ENCODE results near the gene LRMDA.

The LRMDA gene

DNA sequence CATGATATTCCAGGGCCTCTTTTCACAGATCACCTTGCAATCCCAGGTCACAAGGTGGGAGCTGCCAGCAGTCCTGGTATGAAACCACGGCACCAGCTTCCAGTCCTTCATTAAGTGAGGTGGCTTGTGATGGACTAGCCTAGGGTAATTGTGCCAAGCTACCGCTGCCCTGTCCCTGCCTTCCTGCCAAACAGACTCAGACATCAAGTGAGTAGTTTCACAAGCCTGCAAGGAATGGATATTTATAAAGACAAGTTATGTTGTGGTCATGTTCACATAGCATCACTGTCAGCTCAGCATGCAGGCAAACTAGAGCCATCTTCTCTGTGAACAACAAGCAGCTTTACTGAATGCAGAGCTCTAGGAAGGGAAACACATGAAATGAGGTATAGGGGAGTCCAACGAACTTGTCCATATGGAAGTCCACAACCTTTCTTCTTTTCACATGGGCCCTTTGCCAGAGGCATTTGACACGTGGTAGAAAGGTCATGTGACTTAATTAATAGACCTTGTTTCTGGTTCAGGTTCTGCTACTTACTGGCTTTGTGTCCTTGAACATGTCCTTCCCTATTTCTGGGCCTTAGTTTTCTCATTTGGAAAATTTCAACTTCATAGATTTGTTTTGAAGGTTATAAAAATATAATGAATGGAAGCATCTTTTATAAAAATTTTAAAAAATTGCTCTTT is 1145.0 kb downstream of the LRMDA start:
- Histone ChIP-seq H3K27ac (ENCODE audit: extremely low read depth, low read depth, low read length) (no peak overlapping the region), H3K4me1 (ENCODE audit: control insufficient read depth, insufficient read depth, low read length) (no peaks in the 10 kb centered on the region), H3K36me3 (ENCODE audit: control insufficient read depth in 2 of 2, insufficient read depth in 1 of 2, low read length in 2 of 2) (no peaks in the 10 kb centered on the region), H3K9me3 (ENCODE audit: control insufficient read depth, insufficient read depth, low read depth, low read length) (no peaks in the 10 kb centered on the region), H3K4me3 (ENCODE audit: low read depth, low read length) (no peak overlapping the region)
- TF ChIP-seq ZNF169 (tag by site-specific recombination; IDR thresholded peaks at IDR 0.05) (no peak), ZNF292 (tag by site-specific recombination; IDR thresholded peaks at IDR 0.05; ENCODE audit: borderline replicate concordance, low read depth) (no peak), ZXDB (tag by site-specific recombination; IDR thresholded peaks at IDR 0.05) (no peak), MYNN (tag by site-specific recombination; IDR thresholded peaks at IDR 0.05; ENCODE audit: borderline replicate concordance) (no peak), PRDM1 (tag by site-specific recombination; IDR thresholded peaks at IDR 0.05) (no peak), GLIS2 (tag by site-specific recombination; IDR thresholded peaks at IDR 0.05) (no peak), ZNF2 (tag by site-specific recombination; IDR thresholded peaks at IDR 0.05) (no peak), ZNF157 (tag by site-specific recombination; IDR thresholded peaks at IDR 0.05) (no peak), ZBTB26 (tag by site-specific recombination; optimal IDR thresholded peaks at IDR 0.05) (no peak), ZNF133 (tag by site-specific recombination; IDR thresholded peaks at IDR 0.05) (no peak), ZNF48 (tag by site-specific recombination; IDR thresholded peaks at IDR 0.05) (no peak)
- ChIA-PET CTCF (no interaction called here), POLR2A (no interaction called here)

DNA sequence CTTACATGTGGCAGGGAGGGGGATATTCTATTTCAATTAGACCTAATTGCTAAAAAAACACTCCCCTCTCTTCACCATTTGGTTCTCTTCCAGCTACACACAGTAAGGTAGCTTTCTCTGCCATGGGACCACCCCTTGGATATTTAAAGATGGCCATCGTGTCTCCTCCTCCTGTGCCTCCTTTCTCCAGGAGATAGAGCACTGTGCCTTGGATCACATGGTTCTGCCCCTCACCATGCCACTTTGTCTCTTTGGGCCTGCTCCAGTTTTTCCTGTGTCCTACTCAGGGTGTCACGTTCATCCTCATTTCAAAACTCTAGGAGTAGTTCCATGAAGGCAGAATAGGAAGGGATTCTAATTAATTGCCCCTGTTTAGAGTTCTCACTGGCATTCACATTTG is 1146.0 kb downstream of the LRMDA start:
- Histone ChIP-seq H3K9me3 (ENCODE audit: control insufficient read depth, insufficient read depth, low read depth, low read length) (no peaks in the 10 kb centered on the region), H3K27ac (ENCODE audit: extremely low read depth, low read depth, low read length) (no peak overlapping the region), H3K36me3 (ENCODE audit: control insufficient read depth in 2 of 2, insufficient read depth in 1 of 2, low read length in 2 of 2) (no peaks in the 10 kb centered on the region), H3K4me3 (ENCODE audit: low read depth, low read length) (no peak overlapping the region), H3K4me1 (ENCODE audit: control insufficient read depth, insufficient read depth, low read length) (no peaks in the 10 kb centered on the region)
- ChIA-PET POLR2A (no interaction called here), CTCF (no interaction called here)
- peak; percentile 99 for TF ChIP-seq ZNF530 (tag by site-specific recombination; IDR thresholded peaks at IDR 0.05; ENCODE audit: low read depth)
- no peak for TF ChIP-seq ZNF449 (tag by site-specific recombination; IDR thresholded peaks at IDR 0.05)

DNA sequence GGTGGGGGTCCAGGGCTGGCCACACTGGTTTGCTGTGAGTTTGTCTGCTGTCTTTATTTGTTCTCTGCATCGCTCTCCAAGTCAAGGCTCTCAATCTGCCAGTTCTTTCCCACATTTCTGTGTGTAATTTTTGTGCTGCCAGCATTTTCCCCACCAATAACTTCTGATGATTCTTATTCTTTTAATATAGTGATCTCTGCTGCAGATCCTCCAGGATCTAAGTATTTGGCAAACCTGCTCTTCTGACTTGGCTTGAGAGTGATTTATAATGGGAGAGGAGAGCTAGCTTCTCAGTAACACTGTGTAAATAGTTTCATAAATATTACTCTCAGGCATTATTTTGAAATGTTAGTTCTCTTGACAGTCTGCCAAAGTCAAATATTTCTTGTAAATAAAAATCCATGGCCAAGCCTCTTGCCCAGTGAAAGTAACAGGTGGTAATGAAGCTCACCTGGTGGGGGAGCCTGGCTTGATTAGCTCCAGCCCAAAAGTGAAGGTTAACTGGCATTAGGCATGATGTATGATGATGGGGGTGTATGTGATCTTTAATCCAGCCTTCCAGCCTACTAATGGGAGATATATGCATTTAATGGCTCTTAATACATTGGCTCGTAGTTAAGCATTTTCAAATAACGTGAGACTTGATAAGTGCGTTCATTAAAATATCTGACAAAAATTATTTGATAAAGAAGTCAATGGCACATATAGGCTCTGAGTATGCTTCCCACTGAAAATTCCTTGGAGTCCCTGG is 1150.3 kb downstream of the LRMDA start:
- H3K4me3 ChIP-seq (ENCODE audit: low read depth, low read length): no peak overlapping the region
- no peak overlapping the region for H3K27ac ChIP-seq (ENCODE audit: extremely low read depth, low read depth, low read length)
- ChIA-PET POLR2A (no interaction called here), CTCF (interaction anchor here (0.7 kb wide), 1 partner anchor 875 kb away, joined by 3 read pairs; no protein-coding TSS in a partner anchor)
- no peaks in the 10 kb centered on the region for H3K4me1 ChIP-seq (ENCODE audit: control insufficient read depth, insufficient read depth, low read length)
- no peaks in the 10 kb centered on the region for H3K9me3 ChIP-seq (ENCODE audit: control insufficient read depth, insufficient read depth, low read depth, low read length)
- H3K36me3 ChIP-seq (ENCODE audit: control insufficient read depth in 2 of 2, insufficient read depth in 1 of 2, low read length in 2 of 2): no peaks in the 10 kb centered on the region
- TF ChIP-seq ZNF23 (tag by site-specific recombination; IDR thresholded peaks at IDR 0.05; ENCODE audit: borderline replicate concordance) (no peak), RBAK (tag by site-specific recombination; IDR thresholded peaks at IDR 0.05) (no peak), ZBTB48 (tag by site-specific recombination; IDR thresholded peaks at IDR 0.05) (no peak), ZNF560 (tag by site-specific recombination; IDR thresholded peaks at IDR 0.05; ENCODE audit: borderline replicate concordance) (no peak), ZNF404 (tag by site-specific recombination; IDR thresholded peaks at IDR 0.05) (no peak), ZNF112 (tag by site-specific recombination; IDR thresholded peaks at IDR 0.05) (no peak), EGR2 (tag by site-specific recombination; IDR thresholded peaks at IDR 0.05; ENCODE audit: low read depth) (no peak), SP3 (tag by site-specific recombination; IDR thresholded peaks at IDR 0.05) (no peak), ZNF26 (tag by site-specific recombination; IDR thresholded peaks at IDR 0.05) (no peak), ZSCAN5A (tag by site-specific recombination; IDR thresholded peaks at IDR 0.05) (no peak)
- TF ChIP-seq, protein P1, sequence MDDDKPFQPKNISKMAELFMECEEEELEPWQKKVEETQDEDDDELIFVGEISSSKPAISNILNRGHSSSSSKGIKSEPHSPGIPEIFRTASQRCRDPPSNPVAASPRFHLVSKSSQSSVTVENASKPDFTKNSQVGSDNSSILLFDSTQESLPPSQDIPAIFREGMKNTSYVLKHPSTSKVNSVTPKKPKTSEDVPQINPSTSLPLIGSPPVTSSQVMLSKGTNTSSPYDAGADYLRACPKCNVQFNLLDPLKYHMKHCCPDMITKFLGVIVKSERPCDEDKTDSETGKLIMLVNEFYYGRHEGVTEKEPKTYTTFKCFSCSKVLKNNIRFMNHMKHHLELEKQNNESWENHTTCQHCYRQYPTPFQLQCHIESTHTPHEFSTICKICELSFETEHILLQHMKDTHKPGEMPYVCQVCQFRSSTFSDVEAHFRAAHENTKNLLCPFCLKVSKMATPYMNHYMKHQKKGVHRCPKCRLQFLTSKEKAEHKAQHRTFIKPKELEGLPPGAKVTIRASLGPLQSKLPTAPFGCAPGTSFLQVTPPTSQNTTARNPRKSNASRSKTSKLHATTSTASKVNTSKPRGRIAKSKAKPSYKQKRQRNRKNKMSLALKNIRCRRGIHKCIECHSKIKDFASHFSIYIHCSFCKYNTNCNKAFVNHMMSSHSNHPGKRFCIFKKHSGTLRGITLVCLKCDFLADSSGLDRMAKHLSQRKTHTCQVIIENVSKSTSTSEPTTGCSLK (tag by site-specific recombination; IDR thresholded peaks at IDR 0.05): no peak
